ENCODE results near the gene KRTAP5-9. TPM values are rescaled to one million over a fixed set of nuclear protein-coding genes. Genes with fewer than 3 reads are reported as not detected.

The KRTAP5-9 gene
- total RNA-seq, 1 experiment from 2014 or later, result not detected

- CTCF ChIA-PET, result no interaction called here
- TF ChIP-seq EZH2 (IDR thresholded peaks at IDR 0.05; ENCODE audit: borderline replicate concordance, low read depth, low read length, poor library complexity, severe bottlenecking) (no peak), CTCF (conservative IDR thresholded peaks at IDR 0.05; ENCODE audit: low read depth, low read length) (no peak)
- no peaks in the 10 kb centered on the region for H3K4me1 ChIP-seq (ENCODE audit: insufficient read depth, low read length, poor library complexity, severe bottlenecking)
- BruUV-seq (replicated peaks), result no TSS peak
- POLR2A ChIA-PET (ENCODE audit: low non-redundant PET), result no interaction called here
- no peak overlapping the region for H3K4me3 ChIP-seq (ENCODE audit: low read depth, low read length, poor library complexity, severe bottlenecking)
- no peak for DNase-seq (ENCODE audit: low spot score)
- no peaks in the 10 kb centered on the region for H3K9me3 ChIP-seq (ENCODE audit: low read depth, low read length, poor library complexity, severe bottlenecking)
- H3K36me3 ChIP-seq (ENCODE audit: insufficient read depth, low read length, poor library complexity, severe bottlenecking), result no peaks in the 10 kb centered on the region
- intact Hi-C loops (cut with micrococcal nuclease; ENCODE audit: unreplicated experiment), result no loop called here
- H3K27ac ChIP-seq (ENCODE audit: low read depth, low read length, poor library complexity, severe bottlenecking), result no peak overlapping the region
- no peaks in the 10 kb centered on the region for H3K27me3 ChIP-seq (replicated peaks; ENCODE audit: insufficient read depth, low read depth, low read length, poor library complexity)
Measured at GRCh38 chr11:71554996-71555395, 6.8 kb downstream of the KRTAP5-9 start.

DNA sequence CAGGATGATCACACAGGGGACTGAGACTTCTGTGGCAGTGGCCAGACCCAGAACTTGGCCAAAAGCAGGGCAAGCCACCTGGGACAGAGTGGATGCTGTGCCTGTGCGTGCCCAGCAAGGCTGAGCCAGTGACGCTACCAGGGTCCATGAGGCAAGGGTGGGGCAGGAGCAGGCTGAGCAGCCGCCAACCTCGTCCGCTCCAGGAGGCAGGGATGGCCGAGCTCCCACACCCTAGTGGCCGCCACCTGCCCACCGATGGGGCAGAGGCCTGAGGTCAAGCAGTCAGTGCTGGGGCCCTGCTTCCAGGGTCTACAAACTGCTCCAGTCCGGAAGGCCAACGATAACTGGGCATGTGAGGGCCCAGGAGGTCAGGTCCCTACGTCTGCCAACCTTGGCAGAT, 7.3 kb downstream of the KRTAP5-9 start:
- ChIA-PET POLR2A (ENCODE audit: low non-redundant PET) (no interaction called here), CTCF (no interaction called here)
- no peaks in the 10 kb centered on the region for H3K36me3 ChIP-seq (ENCODE audit: insufficient read depth, low read length, poor library complexity, severe bottlenecking)
- DNase-seq (ENCODE audit: low spot score), result no peak
- H3K4me1 ChIP-seq (ENCODE audit: insufficient read depth, low read length, poor library complexity, severe bottlenecking), result no peaks in the 10 kb centered on the region
- no peaks in the 10 kb centered on the region for H3K27me3 ChIP-seq (replicated peaks; ENCODE audit: insufficient read depth, low read depth, low read length, poor library complexity)
- intact Hi-C loops (cut with micrococcal nuclease; ENCODE audit: unreplicated experiment), result no loop called here
- no peaks in the 10 kb centered on the region for H3K9me3 ChIP-seq (ENCODE audit: low read depth, low read length, poor library complexity, severe bottlenecking)
- H3K27ac ChIP-seq (ENCODE audit: low read depth, low read length, poor library complexity, severe bottlenecking), result no peak overlapping the region
- BruUV-seq (replicated peaks), result no TSS peak
- TF ChIP-seq CTCF (conservative IDR thresholded peaks at IDR 0.05; ENCODE audit: low read depth, low read length) (no peak), EZH2 (IDR thresholded peaks at IDR 0.05; ENCODE audit: borderline replicate concordance, low read depth, low read length, poor library complexity, severe bottlenecking) (no peak)
- H3K4me3 ChIP-seq (ENCODE audit: low read depth, low read length, poor library complexity, severe bottlenecking), result no peak overlapping the region

DNA sequence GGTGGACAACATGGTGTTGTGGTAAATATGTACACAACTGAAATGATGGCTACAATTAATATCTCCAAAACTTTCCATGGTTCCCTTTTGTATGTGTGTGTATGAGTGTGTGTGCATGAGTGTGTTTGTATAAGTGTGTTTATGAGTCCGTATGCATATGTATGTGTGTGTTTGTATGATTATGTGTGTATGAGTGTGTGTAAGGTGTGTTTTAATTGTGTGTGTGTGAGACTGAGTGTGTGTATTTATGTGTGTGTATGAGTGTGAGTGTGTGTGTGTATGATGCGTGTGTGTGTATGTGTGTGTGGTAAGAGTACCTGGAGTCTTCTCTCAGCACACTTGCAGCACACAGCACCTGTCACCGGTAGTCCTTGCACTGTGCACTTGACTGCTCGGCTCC, 7.8 kb downstream of the KRTAP5-9 start:
- DNase-seq (ENCODE audit: low spot score), result no peak
- POLR2A ChIA-PET (ENCODE audit: low non-redundant PET), result no interaction called here
- Histone ChIP-seq H3K27me3 (replicated peaks; ENCODE audit: insufficient read depth, low read depth, low read length, poor library complexity) (no peaks in the 10 kb centered on the region), H3K27ac (ENCODE audit: low read depth, low read length, poor library complexity, severe bottlenecking) (no peak overlapping the region), H3K36me3 (ENCODE audit: insufficient read depth, low read length, poor library complexity, severe bottlenecking) (no peaks in the 10 kb centered on the region), H3K9me3 (ENCODE audit: low read depth, low read length, poor library complexity, severe bottlenecking) (no peaks in the 10 kb centered on the region), H3K4me3 (ENCODE audit: low read depth, low read length, poor library complexity, severe bottlenecking) (no peak overlapping the region), H3K4me1 (ENCODE audit: insufficient read depth, low read length, poor library complexity, severe bottlenecking) (no peaks in the 10 kb centered on the region)
- CTCF ChIA-PET, result no interaction called here
- TF ChIP-seq CTCF (conservative IDR thresholded peaks at IDR 0.05; ENCODE audit: low read depth, low read length), result no peak
- no peak for TF ChIP-seq EZH2 (IDR thresholded peaks at IDR 0.05; ENCODE audit: borderline replicate concordance, low read depth, low read length, poor library complexity, severe bottlenecking)
- no TSS peak for BruUV-seq (replicated peaks)
- intact Hi-C loops (cut with micrococcal nuclease; ENCODE audit: unreplicated experiment), result no loop called here

Data from A673 (cell line).